ENCODE measurements around the gene DUX4. TPM values are rescaled to one million over a fixed set of nuclear protein-coding genes. Genes with fewer than 3 reads are reported as not detected.
"Not testable (repeated sequence)": the region's sequence is repeated elsewhere in the genome, so short reads cannot be mapped to it uniquely, and the experiment has no call there.

The DUX4 gene
- not detected in 2 replicates for total RNA-seq

DNA sequence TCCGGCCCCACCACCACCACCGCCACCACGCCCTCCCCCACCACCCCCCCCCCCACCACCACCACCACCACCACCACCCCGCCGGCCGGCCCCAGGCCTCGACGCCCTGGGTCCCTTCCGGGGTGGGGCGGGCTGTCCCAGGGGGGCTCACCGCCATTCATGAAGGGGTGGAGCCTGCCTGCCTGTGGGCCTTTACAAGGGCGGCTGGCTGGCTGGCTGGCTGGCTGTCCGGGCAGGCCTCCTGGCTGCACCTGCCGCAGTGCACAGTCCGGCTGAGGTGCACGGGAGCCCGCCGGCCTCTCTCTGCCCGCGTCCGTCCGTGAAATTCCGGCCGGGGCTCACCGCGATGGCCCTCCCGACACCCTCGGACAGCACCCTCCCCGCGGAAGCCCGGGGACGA lies at the start of gene DUX4:
Gene DUX4, plus strand, starts transcription at position 347 of the 400 bp plus-strand sequence. Its CDS starts 0 bp downstream, at position 347.
- DNase-seq (ENCODE audit: low read depth, low spot score), result not testable (repeated sequence)

- not testable (repeated sequence) for DNase-seq (ENCODE audit: low read depth, low spot score)
Observed at GRCh38 chr4:190175436-190175835, 1.9 kb downstream of the DUX4 start.

DNA sequence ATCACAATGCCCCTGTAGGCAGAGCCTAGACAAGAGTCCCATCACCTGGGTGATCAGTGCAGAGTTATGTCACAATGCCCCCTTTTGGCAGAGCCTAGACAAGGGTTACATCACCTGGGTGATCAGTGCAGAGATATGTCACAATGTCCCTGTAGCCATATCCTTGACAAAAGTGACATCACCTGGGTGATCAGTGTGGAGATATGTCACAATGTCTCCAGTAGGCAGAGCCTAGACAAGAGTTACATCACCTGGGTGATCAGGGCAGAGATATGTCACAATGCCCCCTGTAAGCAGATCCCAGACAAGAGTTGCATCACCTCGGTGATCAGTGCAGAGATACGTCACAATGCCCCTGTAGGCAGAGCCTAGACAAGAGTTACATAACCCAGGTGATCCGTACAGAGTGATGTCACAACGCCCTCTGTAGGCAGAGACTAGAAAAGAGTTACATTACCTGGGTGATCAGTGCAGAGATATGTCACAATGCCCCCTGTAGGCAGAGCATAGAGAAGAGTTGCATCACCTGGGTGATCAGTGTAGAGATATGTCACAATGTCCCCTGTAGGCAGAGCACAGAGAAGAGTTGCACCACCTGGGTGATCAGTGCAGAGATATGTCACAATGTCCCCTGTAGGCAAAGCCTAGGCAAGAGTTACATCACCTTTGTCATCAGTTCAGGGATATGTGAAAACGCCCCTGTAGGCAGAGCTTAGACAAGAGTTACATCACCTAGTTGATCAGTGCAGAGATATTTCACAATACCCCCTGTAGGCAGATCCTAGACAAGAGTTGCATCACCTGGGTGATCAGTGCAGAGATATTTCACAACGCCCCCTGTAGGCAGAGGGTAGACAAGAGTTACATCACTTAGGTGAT lies 4.4 kb downstream of the DUX4 start:
- not testable (repeated sequence) for DNase-seq (ENCODE audit: low read depth, low spot score)

DNA sequence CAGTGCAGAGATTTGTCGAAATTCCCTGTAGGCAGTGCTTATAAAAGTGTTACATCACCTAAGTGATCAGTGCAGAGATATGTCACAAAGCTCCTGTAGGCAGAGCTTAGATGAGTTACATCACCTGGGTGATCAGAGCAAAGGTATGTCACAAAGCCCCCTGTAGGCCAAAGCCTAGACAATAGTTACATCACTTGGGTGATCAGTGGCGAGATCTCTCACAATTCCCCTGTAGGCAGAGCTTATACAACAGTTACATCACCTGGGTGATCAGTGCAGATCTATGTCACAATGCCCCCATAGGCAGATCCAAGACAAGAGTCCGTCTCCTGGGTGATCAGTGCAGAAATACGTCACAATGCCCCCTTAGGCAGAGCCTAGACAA lies 5.0 kb downstream of the DUX4 start:
- not testable (repeated sequence) for DNase-seq (ENCODE audit: low read depth, low spot score)

- DNase-seq (ENCODE audit: low read depth, low spot score), result not testable (repeated sequence)
Observed at GRCh38 chr4:190179030-190179739, 5.6 kb downstream of the DUX4 start.

DNA sequence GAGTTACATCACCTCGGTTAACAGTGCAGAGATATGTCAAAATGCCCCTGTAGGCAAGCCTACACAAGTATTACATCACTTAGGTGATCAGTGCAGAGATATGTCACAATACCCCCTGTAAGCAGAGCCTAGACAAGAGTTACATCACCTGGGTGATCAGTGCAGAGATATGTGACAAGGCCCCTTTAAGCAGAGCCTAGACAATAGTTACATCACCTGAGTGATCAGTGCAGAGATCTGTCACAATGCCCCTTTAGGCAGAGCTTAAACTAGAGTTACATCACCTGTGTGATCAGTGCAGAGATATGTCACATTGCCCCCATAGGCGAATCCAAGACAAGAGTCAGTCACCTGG lies 6.1 kb downstream of the DUX4 start:
- DNase-seq (ENCODE audit: low read depth, low spot score), result not testable (repeated sequence)

GRCh38 chr4:190180947-190181346 lies 7.4 kb downstream of the DUX4 start:
- not testable (repeated sequence) for DNase-seq (ENCODE audit: low read depth, low spot score)

GRCh38 chr4:190181481-190182100 lies 8.0 kb downstream of the DUX4 start:
- not testable (repeated sequence) for DNase-seq (ENCODE audit: low read depth, low spot score)

- DNase-seq (ENCODE audit: low read depth, low spot score), result not testable (repeated sequence)
Observed at GRCh38 chr4:190203510-190203909, 29.9 kb downstream of the DUX4 start.

Other genes starting within 250 kb of the DUX4 start
- 24.3 and 26.4 TPM in 2 replicates for gene FRG1, start 232.9 kb upstream of the DUX4 start, total RNA-seq
- not detected in 2 replicates for gene FRG2, start 146.5 kb upstream of the DUX4 start, total RNA-seq
- not detected in 2 replicates for gene DBET, start 109.3 kb upstream of the DUX4 start, total RNA-seq